GM06990 (cell line): ENCODE results near the gene GALNT6.

Source experiments
- DNase-seq: peaks from one replicate; pipeline ENCODE4 v3.0.0-alpha.2; 2011; ENCODE audit not compliant: insufficient read length; ENCODE audit errors: extremely low read depth
- H3K27me3 ChIP-seq: replicated peaks from 2 replicates; pipeline ENCODE4 v1.6.0; 2011; ENCODE audit warnings: low read length; ENCODE audit not compliant: control insufficient read depth, insufficient read depth
- H3K36me3 ChIP-seq: 2 replicates; pipeline ENCODE4 v1.5.1; 2011; ENCODE audit warnings: low read length; ENCODE audit not compliant: control insufficient read depth, insufficient read depth
- H3K4me3 ChIP-seq: replicated peaks from 2 replicates; pipeline ENCODE4 v1.5.1; 2011; ENCODE audit warnings: low read depth, mild to moderate bottlenecking, control low read depth, low read length
- TF ChIP-seq, protein P1 (sequence below): IDR thresholded peaks from 2 replicates; pipeline ENCODE4 v1.5.1; 2011; ENCODE audit warnings: low read length, control low read depth, mild to moderate bottlenecking, inconsistent platforms; ENCODE audit not compliant: insufficient read depth, poor library complexity, severe bottlenecking

The GALNT6 gene

GRCh38 chr12:51430196-51430895 lies 39.1 kb upstream of the GALNT6 start:
- H3K36me3 ChIP-seq = no peaks in the 10 kb centered on the region
- no peak for DNase-seq
- H3K27me3 ChIP-seq = no peaks in the 10 kb centered on the region
- H3K4me3 ChIP-seq = no peak overlapping the region
- TF ChIP-seq, protein P1, sequence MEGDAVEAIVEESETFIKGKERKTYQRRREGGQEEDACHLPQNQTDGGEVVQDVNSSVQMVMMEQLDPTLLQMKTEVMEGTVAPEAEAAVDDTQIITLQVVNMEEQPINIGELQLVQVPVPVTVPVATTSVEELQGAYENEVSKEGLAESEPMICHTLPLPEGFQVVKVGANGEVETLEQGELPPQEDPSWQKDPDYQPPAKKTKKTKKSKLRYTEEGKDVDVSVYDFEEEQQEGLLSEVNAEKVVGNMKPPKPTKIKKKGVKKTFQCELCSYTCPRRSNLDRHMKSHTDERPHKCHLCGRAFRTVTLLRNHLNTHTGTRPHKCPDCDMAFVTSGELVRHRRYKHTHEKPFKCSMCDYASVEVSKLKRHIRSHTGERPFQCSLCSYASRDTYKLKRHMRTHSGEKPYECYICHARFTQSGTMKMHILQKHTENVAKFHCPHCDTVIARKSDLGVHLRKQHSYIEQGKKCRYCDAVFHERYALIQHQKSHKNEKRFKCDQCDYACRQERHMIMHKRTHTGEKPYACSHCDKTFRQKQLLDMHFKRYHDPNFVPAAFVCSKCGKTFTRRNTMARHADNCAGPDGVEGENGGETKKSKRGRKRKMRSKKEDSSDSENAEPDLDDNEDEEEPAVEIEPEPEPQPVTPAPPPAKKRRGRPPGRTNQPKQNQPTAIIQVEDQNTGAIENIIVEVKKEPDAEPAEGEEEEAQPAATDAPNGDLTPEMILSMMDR = no peak

DNA sequence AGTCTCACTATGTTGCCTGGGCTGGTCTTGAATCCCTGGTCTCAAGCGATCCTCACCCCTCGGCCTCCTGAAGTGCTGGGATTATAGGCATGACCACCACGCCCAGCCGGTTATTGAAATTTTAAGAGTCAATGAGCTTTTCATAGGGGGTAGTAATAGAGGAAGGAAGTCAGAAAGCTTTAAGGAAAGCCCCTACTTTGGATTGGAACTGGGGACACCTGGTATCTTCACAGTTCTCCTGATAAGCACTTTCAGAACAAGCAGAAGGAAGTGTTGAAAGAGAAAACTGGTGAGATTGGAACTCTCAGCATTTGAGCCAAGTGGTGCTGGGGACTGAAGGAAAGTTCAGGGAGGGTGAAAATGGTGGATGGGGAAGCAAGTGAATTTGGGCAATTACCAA lies 38.5 kb upstream of the GALNT6 start:
- TF ChIP-seq, protein P1 = no peak
- DNase-seq = peak; percentile 31
- Histone ChIP-seq H3K36me3 (no peaks in the 10 kb centered on the region), H3K27me3 (no peaks in the 10 kb centered on the region), H3K4me3 (no peak overlapping the region)

DNA sequence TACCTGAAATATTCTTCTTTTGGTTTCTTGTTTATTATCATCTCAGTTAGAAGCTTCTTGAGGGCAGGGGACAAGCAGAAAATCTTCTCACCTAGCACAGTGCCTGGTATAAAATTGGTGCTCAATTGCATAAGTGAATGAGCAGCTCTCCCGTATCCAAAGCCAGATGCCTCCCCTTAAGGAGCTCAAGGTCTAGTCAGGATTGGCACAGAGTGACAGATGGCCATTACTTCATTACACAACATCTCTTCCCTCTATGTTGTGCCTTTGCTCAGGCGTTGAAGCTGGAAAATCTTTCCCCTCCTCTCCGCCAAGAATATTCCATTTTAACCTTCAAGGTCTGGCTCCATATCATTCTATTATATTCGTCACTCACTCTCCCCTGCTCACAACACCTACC lies 37.0 kb upstream of the GALNT6 start:
- Histone ChIP-seq H3K27me3 (no peaks in the 10 kb centered on the region), H3K4me3 (no peak overlapping the region), H3K36me3 (no peaks in the 10 kb centered on the region)
- TF ChIP-seq, protein P1 = no peak
- DNase-seq = no peak

DNA sequence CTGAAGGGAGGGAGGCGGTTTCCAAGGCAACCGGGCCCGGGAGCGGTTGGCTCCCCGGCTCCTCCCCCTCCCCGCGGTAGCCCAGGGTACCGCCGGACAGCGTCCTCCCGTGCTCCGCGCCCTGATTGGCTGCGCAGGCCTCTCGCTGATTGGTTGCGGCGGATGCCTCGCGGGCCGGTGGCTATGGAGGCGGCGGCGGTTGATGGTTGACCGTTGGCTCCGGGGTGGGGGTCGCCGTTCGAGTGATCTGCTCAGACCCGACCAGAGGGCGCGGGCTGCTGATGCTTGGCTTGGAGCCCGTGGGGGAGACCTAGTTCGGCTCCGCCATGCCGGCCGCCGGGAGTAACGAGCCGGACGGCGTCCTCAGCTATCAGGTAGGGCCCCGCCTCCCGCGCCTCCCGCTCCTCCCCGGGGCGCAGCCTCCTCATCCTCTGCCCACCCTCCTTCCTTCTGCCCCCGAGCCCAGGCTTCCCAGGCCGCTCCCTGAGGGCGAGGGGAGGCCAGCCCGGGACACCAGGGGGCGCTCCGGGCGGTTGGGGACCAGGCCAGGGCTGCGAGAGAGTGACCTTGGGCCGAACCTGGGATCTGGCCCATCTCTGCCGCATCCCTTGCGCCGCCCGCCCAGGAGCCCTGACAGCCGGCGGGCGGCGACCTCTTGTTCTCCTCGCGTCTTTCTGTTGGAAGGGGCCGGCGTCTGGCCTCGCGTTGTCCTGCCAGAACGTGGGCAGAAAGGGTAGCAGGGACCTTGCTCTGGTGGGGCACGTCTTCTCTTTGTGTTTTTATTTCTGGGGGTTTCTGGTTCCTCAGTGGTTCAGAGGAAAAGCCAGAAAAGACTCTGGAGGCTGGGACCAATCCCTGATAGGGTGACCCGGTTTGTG lies 33.7 kb upstream of the GALNT6 start, which contains the start of gene SLC4A8:
Gene SLC4A8, plus strand, starts transcription at position 170 of the 878 bp plus-strand sequence. Its CDS starts 157 bp downstream, at position 327.
- H3K36me3 ChIP-seq = no peaks in the 10 kb centered on the region
- peak; percentile 91 for DNase-seq
- TF ChIP-seq, protein P1 = peak; percentile 92
- H3K27me3 ChIP-seq = no peaks in the 10 kb centered on the region
- H3K4me3 ChIP-seq = peak within 1 kb of the TSS; percentile 74

DNA sequence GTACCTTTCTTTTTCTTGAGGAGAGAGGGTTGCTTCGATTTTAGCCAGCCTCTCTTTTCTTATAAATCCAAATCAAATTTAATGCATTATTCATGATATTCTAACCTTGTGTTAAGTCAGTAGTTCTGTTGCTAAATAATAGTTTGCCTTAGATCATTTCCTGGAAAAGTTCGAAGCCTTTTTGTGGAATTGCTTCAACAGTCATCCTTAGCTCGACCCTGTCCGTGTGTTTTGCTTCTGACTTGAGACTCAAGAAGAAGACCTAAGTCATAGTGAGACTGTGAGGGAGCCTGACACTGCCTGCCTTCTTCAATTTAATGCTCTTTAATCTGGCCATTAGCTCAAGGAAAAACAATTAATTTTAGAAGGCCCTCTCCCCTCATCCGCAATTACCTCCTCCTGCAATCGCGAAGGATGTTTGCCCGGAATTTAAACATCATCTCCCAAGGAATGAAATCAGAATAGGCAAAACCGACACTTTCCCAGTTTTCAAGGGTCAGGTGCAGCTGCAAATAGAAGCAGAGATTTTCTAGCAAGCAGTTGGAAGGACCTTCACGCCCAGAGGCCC lies 33.0 kb upstream of the GALNT6 start:
- H3K27me3 ChIP-seq = no peaks in the 10 kb centered on the region
- TF ChIP-seq, protein P1 = no peak
- H3K36me3 ChIP-seq = no peaks in the 10 kb centered on the region
- no peak for DNase-seq
- peak overlapping the region; percentile 74 for H3K4me3 ChIP-seq
